Liver (tissue), 3 donors: ENCODE measurements around the gene MARCHF6.

ENCODE experiments used
- ATF3 ChIP-seq: IDR thresholded peaks from 2 replicates; pipeline ENCODE4 v1.6.1; 2016; ENCODE audit warnings: antibody characterized with exemption
- EGR1 ChIP-seq, 2 donors: IDR thresholded peaks; 2 replicates each; pipeline ENCODE4 v1.6.1; 2016 to 2018; ENCODE audit warnings: antibody characterized with exemption in 2 of 2, low read depth in 2 of 2
- FOXA1 ChIP-seq: IDR thresholded peaks from 2 replicates; pipeline ENCODE4 v1.6.1; 2016; ENCODE audit warnings: antibody characterized with exemption
- JUND ChIP-seq, 2 donors: IDR thresholded peaks; 2 replicates each; pipeline ENCODE4 v1.6.1; 2016; ENCODE audit warnings: antibody characterized with exemption in 2 of 2
- MAX ChIP-seq: IDR thresholded peaks from 2 replicates; pipeline ENCODE4 v1.6.1; 2016; ENCODE audit warnings: antibody characterized with exemption
- SP1 ChIP-seq: IDR thresholded peaks from 2 replicates; pipeline ENCODE4 v1.6.1; 2018; ENCODE audit warnings: antibody characterized with exemption, mild to moderate bottlenecking
- TAF1 ChIP-seq: conservative IDR thresholded peaks from 2 replicates; pipeline ENCODE4 v1.6.1; 2016; ENCODE audit warnings: antibody characterized with exemption, mild to moderate bottlenecking
- YY1 ChIP-seq: IDR thresholded peaks from 2 replicates; pipeline ENCODE4 v1.6.1; 2016; ENCODE audit warnings: antibody characterized with exemption, mild to moderate bottlenecking
- TF ChIP-seq, protein P1 (sequence below): fragments of 150-350 bp; IDR thresholded peaks from 2 replicates; pipeline ENCODE4 v1.5.1; 2017; ENCODE audit warnings: improper control_type of control experiment, low read depth, low read length; ENCODE audit not compliant: missing input control
- TF ChIP-seq, protein P2 (sequence below): IDR thresholded peaks from 2 replicates; pipeline ENCODE4 v1.6.1; 2016; ENCODE audit warnings: antibody characterized with exemption
- donor health status: healthy.
- donor health status: healthy.

DNA sequence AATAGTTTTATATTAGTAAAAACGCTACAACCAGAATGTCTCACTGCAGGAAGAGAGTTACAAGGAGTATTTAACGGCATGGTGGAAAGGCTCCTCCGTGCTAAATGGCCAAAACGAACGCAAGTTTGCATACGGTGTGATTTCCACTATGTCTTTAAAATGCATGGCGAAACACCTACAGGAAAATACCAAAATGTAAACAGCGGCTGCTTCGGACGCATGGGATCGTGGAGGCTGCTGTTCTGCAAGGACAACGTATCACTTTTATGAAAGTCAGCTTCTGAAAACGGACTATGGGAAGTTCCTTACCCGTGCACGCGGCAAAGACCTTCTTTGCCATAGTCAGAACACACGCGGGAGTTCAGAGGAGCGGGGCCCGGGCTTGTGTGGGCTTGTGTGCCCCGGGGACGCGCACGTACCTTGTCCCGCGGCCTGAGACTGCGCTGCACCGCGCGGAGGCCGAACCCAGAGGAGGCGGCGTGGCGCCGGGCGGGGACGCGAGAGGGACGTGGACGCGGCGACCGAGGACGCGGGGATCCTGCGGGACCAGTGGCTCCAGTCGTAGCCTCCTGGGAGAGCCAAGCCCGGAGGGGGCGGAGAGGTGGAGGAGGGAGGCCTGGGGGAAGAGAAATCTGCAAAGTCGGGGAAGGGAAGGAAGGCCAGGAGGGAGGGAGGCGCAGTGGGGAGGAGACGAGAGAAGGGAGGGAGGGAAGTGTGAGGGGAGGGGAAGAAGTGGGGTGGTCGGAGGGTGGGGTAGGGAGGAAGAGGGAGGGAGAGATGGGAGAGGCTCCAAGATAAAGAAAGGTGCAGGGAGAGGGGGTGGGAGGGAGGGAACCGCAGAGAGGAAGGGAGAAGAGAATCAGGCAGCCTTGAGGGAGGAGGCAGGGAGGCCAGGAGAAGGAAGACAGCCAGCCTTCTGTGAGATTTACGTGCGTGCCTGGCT, 46.0 kb upstream of the MARCHF6 start, which contains the start of gene CMBL:
- TF ChIP-seq, protein P1, sequence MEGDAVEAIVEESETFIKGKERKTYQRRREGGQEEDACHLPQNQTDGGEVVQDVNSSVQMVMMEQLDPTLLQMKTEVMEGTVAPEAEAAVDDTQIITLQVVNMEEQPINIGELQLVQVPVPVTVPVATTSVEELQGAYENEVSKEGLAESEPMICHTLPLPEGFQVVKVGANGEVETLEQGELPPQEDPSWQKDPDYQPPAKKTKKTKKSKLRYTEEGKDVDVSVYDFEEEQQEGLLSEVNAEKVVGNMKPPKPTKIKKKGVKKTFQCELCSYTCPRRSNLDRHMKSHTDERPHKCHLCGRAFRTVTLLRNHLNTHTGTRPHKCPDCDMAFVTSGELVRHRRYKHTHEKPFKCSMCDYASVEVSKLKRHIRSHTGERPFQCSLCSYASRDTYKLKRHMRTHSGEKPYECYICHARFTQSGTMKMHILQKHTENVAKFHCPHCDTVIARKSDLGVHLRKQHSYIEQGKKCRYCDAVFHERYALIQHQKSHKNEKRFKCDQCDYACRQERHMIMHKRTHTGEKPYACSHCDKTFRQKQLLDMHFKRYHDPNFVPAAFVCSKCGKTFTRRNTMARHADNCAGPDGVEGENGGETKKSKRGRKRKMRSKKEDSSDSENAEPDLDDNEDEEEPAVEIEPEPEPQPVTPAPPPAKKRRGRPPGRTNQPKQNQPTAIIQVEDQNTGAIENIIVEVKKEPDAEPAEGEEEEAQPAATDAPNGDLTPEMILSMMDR: no peak
- TF ChIP-seq JUND (IDR thresholded peaks at IDR 0.05) (no peak), FOXA1 (no peak), MAX (no peak), EGR1 (IDR thresholded peaks at IDR 0.05; ENCODE audit: low read depth in 2 of 2) (no peak), YY1 (no peak), TAF1 (no peak), ATF3 (no peak), SP1 (peak; percentile 15)
- TF ChIP-seq, protein P2, sequence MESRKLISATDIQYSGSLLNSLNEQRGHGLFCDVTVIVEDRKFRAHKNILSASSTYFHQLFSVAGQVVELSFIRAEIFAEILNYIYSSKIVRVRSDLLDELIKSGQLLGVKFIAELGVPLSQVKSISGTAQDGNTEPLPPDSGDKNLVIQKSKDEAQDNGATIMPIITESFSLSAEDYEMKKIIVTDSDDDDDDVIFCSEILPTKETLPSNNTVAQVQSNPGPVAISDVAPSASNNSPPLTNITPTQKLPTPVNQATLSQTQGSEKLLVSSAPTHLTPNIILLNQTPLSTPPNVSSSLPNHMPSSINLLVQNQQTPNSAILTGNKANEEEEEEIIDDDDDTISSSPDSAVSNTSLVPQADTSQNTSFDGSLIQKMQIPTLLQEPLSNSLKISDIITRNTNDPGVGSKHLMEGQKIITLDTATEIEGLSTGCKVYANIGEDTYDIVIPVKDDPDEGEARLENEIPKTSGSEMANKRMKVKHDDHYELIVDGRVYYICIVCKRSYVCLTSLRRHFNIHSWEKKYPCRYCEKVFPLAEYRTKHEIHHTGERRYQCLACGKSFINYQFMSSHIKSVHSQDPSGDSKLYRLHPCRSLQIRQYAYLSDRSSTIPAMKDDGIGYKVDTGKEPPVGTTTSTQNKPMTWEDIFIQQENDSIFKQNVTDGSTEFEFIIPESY: no peak
